Neutrophil (primary cell): ENCODE measurements around the gene LHFPL5.

Source experiments
- H3K27ac ChIP-seq: fragments of 200-600 bp; sonication (generic); 2 replicates; pipeline ENCODE4 v1.5.1; 2016; ENCODE audit warnings: mild to moderate bottlenecking, moderate library complexity
- H3K27me3 ChIP-seq: fragments of 200-600 bp; sonication (generic); 2 replicates; pipeline ENCODE4 v1.6.0; 2016; ENCODE audit warnings: mild to moderate bottlenecking
- H3K36me3 ChIP-seq: fragments of 200-600 bp; sonication (generic); 2 replicates; pipeline ENCODE4 v1.5.1; 2017
- H3K4me1 ChIP-seq, 2 experiments: fragments of 200-600 bp in 1 of 2; sonication (generic) in 1 of 2; 1 replicate in 1 of 2; 2 replicates in 1 of 2; pipeline versions ENCODE4 v1.5.1 to v1.6.1; 2013 to 2016; ENCODE audit warnings: low read depth in 1 of 2, low read length in 1 of 2, mild to moderate bottlenecking in 1 of 2, moderate library complexity in 1 of 2; ENCODE audit not compliant: control insufficient read depth in 1 of 2, insufficient read depth in 1 of 2
- H3K4me3 ChIP-seq, 2 experiments: fragments of 200-600 bp in 1 of 2; sonication (generic) in 1 of 2; 1 replicate in 1 of 2; 2 replicates in 1 of 2; pipeline ENCODE4 v1.5.1; 2013 to 2016; ENCODE audit warnings: low read depth in 1 of 2, low read length in 1 of 2, mild to moderate bottlenecking in 1 of 2, moderate library complexity in 1 of 2
- H3K9me3 ChIP-seq: fragments of 200-600 bp; sonication (generic); 2 replicates; pipeline ENCODE4 v1.5.1; 2016
- CTCF ChIP-seq: fragments of 200-600 bp; sonication (generic); IDR thresholded peaks from 2 replicates; pipeline ENCODE4 v1.5.1; 2016; ENCODE audit warnings: antibody characterized with exemption

LHFPL5 gene

GRCh38 chr6:35778437-35778836, 26.7 kb upstream of the LHFPL5 start:
- H3K9me3 ChIP-seq = no peaks in the 10 kb centered on the region
- H3K4me3 ChIP-seq = no peak overlapping the region
- peaks cover 19% of the 10 kb centered on the region for H3K27me3 ChIP-seq
- H3K27ac ChIP-seq = no peak overlapping the region
- peaks cover 9 to 10% of the 10 kb centered on the region in 2 experiments for H3K4me1 ChIP-seq
- H3K36me3 ChIP-seq = no peaks in the 10 kb centered on the region
- TF ChIP-seq CTCF = no peak

GRCh38 chr6:35780719-35781118, 24.4 kb upstream of the LHFPL5 start, which contains the start of gene CLPSL1:
CLPSL1 (plus strand) TSS chr6:35781019; CDS start chr6:35781111, 92 bp downstream.
- TF ChIP-seq CTCF = no peak
- H3K36me3 ChIP-seq = no peaks in the 10 kb centered on the region
- H3K27me3 ChIP-seq = peaks cover 30% of the 10 kb centered on the region
- peaks cover 9 to 10% of the 10 kb centered on the region in 2 experiments for H3K4me1 ChIP-seq
- H3K9me3 ChIP-seq = no peaks in the 10 kb centered on the region
- no peak within 1 kb of the TSS for H3K4me3 ChIP-seq
- H3K27ac ChIP-seq = no peak within 1 kb of the TSS

- H3K27ac ChIP-seq = no peak overlapping the region
- peaks cover 30% of the 10 kb centered on the region for H3K27me3 ChIP-seq
- H3K4me3 ChIP-seq = no peak overlapping the region
- no peak for TF ChIP-seq CTCF
- H3K4me1 ChIP-seq = peaks cover 5 to 6% of the 10 kb centered on the region in 2 experiments
- H3K36me3 ChIP-seq = no peaks in the 10 kb centered on the region
- H3K9me3 ChIP-seq = no peaks in the 10 kb centered on the region
Measured at GRCh38 chr6:35781290-35781689, 23.9 kb upstream of the LHFPL5 start.

GRCh38 chr6:35782424-35782823, 22.7 kb upstream of the LHFPL5 start:
- Histone ChIP-seq H3K4me1 (no peaks in the 10 kb centered on the region), H3K4me3 (no peak overlapping the region), H3K9me3 (no peaks in the 10 kb centered on the region), H3K27me3 (peaks cover 31% of the 10 kb centered on the region), H3K27ac (no peak overlapping the region), H3K36me3 (no peaks in the 10 kb centered on the region)
- TF ChIP-seq CTCF = no peak

- no peak overlapping the region for H3K4me3 ChIP-seq
- no peaks in the 10 kb centered on the region for H3K9me3 ChIP-seq
- no peak overlapping the region for H3K27ac ChIP-seq
- no peaks in the 10 kb centered on the region for H3K4me1 ChIP-seq
- TF ChIP-seq CTCF = no peak
- H3K36me3 ChIP-seq = no peaks in the 10 kb centered on the region
- H3K27me3 ChIP-seq = peaks cover 49% of the 10 kb centered on the region
Measured at GRCh38 chr6:35784200-35784599, 21.0 kb upstream of the LHFPL5 start.

GRCh38 chr6:35786272-35786671, 18.9 kb upstream of the LHFPL5 start:
- Histone ChIP-seq H3K27ac (no peak overlapping the region), H3K4me1 (no peaks in the 10 kb centered on the region), H3K27me3 (peaks cover 58% of the 10 kb centered on the region), H3K9me3 (no peaks in the 10 kb centered on the region), H3K4me3 (no peak overlapping the region), H3K36me3 (no peaks in the 10 kb centered on the region)
- no peak for TF ChIP-seq CTCF
